Immature natural killer cell (primary cell): Measurements from ENCODE around the gene UBFD1. TPM values are rescaled to one million over a fixed set of nuclear protein-coding genes. Genes with fewer than 3 reads are reported as not detected.
"Not testable (repeated sequence)": the region's sequence is repeated elsewhere in the genome, so short reads cannot be mapped to it uniquely, and the experiment has no call there.

Source experiments
- DNase-seq, 3 donors: peaks; one replicate each; pipeline ENCODE4 v3.0.0; 2022; ENCODE audit warnings: mixed read lengths in 1 of 3
- H3K27ac Mint-ChIP-seq, 6 donors: one replicate each; pipeline ENCODE4 v1.8.0; 2020; ENCODE audit warnings: mixed read lengths in 6 of 6, mild to moderate bottlenecking in 5 of 6, inconsistent platforms in 4 of 6, moderate library complexity in 3 of 6
- H3K27me3 Mint-ChIP-seq, 3 donors: one replicate each; pipeline ENCODE4 v1.8.0; 2020 to 2021; ENCODE audit warnings: low read depth in 3 of 3, mild to moderate bottlenecking in 3 of 3, mixed read lengths in 3 of 3, moderate library complexity in 3 of 3, inconsistent platforms in 1 of 3
- H3K36me3 Mint-ChIP-seq, 3 donors: one replicate each; pipeline ENCODE4 v1.8.0; 2020; ENCODE audit warnings: mixed read lengths in 3 of 3, inconsistent platforms in 2 of 3, mild to moderate bottlenecking in 2 of 3
- H3K4me1 Mint-ChIP-seq, 2 donors: one replicate each; pipeline ENCODE4 v1.8.0; 2020; ENCODE audit warnings: inconsistent platforms in 2 of 2, mild to moderate bottlenecking in 2 of 2, mixed read lengths in 2 of 2, moderate library complexity in 1 of 2
- H3K4me3 Mint-ChIP-seq, 5 donors: one replicate each; pipeline ENCODE4 v1.8.0; 2020; ENCODE audit warnings: mild to moderate bottlenecking in 5 of 5, mixed read lengths in 5 of 5, inconsistent platforms in 3 of 5, moderate library complexity in 3 of 5
- H3K9me3 Mint-ChIP-seq, 6 donors: one replicate each; pipeline ENCODE4 v1.8.0; 2020; ENCODE audit warnings: mild to moderate bottlenecking in 6 of 6, mixed read lengths in 6 of 6, inconsistent platforms in 4 of 6, moderate library complexity in 3 of 6
- polyA plus RNA-seq, 3 donors: library from polyadenylated mRNA; unstranded; fragments of 300-500 nt; fragmentation: Illumina TruSeq; gene quantifications; one replicate each; pipeline ENCODE4 v1.2.3, GENCODE V29; 2021

Gene UBFD1
- polyA plus RNA-seq, 3 donors from 2014 or later: 13.1 to 18.8 (median 14.2) TPM

DNA sequence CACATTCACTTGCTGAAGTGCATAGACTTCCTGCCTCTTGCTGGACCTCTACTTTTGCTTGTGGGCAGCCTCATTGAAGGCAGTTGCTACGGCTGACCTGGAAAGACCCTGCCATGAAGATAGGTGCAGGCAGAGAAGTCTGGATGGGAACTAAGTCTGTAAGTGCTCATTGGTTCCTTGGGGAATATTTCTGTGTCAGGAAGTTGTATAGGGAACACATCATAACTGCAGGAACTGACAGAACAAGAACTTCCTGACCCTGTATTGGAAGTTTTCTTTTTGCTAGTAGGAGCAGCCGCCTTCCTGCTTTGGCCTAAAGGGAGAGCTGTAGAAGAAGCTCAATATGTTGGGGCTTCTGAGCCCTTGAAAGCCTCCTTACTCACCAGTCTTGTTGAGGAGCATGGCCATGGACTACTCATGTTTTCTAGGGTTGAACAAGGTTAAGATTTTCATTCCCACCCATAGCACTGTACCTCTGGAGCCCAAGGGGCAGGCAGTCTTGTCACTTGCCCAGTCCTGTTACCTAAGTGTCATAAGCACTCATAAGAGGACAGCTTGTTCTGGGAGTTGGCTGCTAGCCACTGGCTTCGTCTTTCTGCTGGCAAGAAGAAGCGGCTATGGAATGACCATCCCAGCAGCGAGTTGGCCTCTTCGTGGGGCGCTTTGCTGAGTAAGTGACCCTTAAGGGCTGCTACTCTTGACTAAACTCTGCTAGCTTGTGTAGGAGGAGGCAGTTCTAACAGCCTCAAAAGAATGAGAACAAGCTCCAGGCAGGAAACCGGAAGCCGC lies 7.2 kb downstream of the UBFD1 start:
- H3K27me3 Mint-ChIP-seq: peaks cover 0 to 5% (median 0%) of the 10 kb centered on the region in 3 donors
- no peak overlapping the region for H3K27ac Mint-ChIP-seq
- no peak for DNase-seq
- H3K4me3 Mint-ChIP-seq: no peak overlapping the region
- H3K36me3 Mint-ChIP-seq: peaks cover 17 to 36% (median 32%) of the 10 kb centered on the region in 3 donors
- H3K9me3 Mint-ChIP-seq: no peaks in the 10 kb centered on the region
- H3K4me1 Mint-ChIP-seq: peaks cover 3 to 10% of the 10 kb centered on the region in 2 donors

DNA sequence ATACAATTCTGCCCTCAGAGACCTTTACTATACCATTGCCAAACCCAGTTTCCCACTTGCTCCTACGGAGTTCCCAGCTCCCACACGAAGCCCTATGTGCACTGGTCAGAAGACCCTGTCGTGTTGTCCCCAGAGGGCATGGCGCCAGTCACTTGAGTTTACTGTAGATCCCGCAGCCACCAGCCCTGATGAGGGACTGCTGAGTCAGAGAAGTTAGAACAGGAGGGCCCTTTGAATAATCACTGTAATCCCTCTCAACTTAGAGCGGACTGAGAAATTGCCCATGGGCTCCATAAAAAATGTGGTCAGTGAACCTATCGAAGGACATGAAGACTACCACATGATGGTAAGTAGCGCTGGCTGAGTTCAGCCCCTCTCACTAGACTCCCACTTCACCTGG lies 9.2 kb downstream of the UBFD1 start:
- H3K4me3 Mint-ChIP-seq: no peak overlapping the region
- H3K27ac Mint-ChIP-seq: no peak overlapping the region
- H3K4me1 Mint-ChIP-seq: no peaks in the 10 kb centered on the region
- DNase-seq: no peak
- H3K9me3 Mint-ChIP-seq: no peaks in the 10 kb centered on the region
- H3K36me3 Mint-ChIP-seq: peaks cover 17 to 44% (median 43%) of the 10 kb centered on the region in 3 donors
- peaks cover 0 to 7% (median 1%) of the 10 kb centered on the region in 3 donors for H3K27me3 Mint-ChIP-seq

DNA sequence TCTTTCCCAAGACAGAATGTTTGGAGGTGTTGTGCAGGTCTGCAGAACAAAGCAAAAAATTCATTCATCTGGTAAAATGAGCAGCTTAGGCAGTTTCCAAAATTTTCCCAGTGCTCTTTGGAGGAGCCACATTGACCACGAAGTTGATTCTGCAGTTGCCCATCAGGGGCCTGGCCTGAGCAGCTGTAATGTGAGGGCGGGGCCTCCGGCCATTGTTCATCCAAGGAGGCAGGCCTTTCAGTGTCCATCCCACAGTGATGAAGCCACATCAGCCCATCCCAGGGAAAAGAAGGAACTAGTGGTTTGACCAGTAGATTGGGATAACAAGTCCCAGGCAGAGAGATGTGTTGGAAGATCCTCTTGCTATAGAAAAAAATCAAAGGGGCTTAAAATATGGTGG lies 10.1 kb downstream of the UBFD1 start:
- Mint-ChIP-seq H3K27me3 (peaks cover 0 to 7% (median 1%) of the 10 kb centered on the region in 3 donors), H3K9me3 (no peaks in the 10 kb centered on the region), H3K27ac (no peak overlapping the region), H3K4me1 (no peaks in the 10 kb centered on the region), H3K4me3 (no peak overlapping the region), H3K36me3 (peaks cover 17 to 47% (median 44%) of the 10 kb centered on the region in 3 donors)
- no peak for DNase-seq

DNA sequence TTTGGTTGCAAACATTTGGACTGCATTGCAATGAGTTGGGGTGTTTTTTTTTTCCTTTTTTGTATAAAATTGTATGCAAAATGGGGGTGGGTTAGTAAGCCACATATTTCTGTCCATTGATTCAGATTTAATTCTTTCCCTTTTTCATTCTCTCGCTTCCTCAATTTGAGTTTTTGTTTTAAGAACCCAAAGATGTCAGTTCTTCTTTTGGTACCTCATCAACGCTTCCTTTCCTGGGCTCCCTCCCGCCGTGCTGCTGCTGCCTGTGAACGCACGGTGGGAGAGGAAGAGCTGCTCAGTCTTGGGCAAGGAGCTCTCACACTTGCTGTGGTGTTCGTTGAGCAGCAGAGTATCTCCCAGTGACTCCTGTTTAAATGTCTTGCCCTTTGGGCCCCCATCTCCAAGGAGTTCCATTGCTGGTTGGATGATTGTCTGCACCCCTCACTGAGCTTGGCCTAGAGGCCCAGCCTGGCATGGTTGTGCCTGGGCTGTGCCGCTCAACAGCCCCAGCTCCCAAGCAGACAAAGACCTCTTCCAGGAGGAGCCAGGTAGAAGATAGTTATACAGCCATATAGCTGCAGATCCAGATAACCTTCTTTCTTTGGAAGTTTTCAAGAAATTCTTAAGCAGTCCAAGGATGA lies 13.6 kb downstream of the UBFD1 start:
- DNase-seq: no peak
- no peak overlapping the region for H3K4me3 Mint-ChIP-seq
- H3K9me3 Mint-ChIP-seq: no peaks in the 10 kb centered on the region
- H3K4me1 Mint-ChIP-seq: no peaks in the 10 kb centered on the region
- H3K36me3 Mint-ChIP-seq: peaks cover 7 to 29% (median 27%) of the 10 kb centered on the region in 3 donors
- H3K27ac Mint-ChIP-seq: peak overlapping the region in 1 of 6 donors; percentile 80
- peaks cover 0 to 5% (median 1%) of the 10 kb centered on the region in 3 donors for H3K27me3 Mint-ChIP-seq

DNA sequence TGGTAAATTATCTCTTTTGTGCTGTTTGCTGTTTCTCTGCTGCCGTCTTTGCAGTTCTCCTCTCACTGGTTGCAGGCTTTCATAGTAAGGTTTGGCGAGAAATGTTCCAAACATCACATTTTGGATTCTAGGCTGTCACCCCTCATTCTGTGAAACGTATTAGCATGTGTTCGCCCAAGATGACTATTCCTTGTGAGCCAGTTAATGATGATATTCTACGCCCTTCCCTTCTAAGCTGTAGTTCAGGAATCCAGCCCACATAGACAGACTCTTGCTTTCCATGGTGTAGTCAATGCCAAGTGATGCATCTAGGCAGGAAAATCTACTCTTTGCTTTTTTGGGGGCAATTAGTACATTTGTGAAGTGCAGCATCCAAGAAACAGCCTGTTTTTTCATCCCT lies 14.4 kb downstream of the UBFD1 start:
- H3K4me1 Mint-ChIP-seq: no peaks in the 10 kb centered on the region
- H3K4me3 Mint-ChIP-seq: no peak overlapping the region
- H3K36me3 Mint-ChIP-seq: peaks cover 7 to 25% (median 23%) of the 10 kb centered on the region in 3 donors
- peaks cover 0 to 4% (median 1%) of the 10 kb centered on the region in 3 donors for H3K27me3 Mint-ChIP-seq
- no peaks in the 10 kb centered on the region for H3K9me3 Mint-ChIP-seq
- DNase-seq: no peak
- no peak overlapping the region for H3K27ac Mint-ChIP-seq

DNA sequence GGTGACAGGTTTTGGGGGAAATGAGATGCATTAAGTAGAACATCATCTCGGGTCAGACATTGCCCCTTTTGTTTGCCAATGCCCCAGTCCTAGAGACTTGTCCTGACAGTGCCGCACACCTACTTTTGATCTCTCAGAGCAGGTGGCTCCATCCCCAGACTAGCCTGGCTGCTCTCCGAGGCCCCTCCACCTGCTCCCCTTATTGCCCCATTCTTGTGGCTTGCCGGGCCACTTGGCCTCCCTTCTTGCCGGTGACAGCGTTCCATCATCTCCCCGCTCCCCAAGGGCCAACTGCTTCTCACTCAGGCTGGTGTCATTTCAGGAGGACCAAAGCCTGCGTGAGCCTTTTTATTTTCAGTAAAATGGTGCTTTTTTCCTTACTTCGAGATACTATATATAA lies 14.9 kb downstream of the UBFD1 start:
- peaks cover 3 to 20% (median 19%) of the 10 kb centered on the region in 3 donors for H3K36me3 Mint-ChIP-seq

DNA sequence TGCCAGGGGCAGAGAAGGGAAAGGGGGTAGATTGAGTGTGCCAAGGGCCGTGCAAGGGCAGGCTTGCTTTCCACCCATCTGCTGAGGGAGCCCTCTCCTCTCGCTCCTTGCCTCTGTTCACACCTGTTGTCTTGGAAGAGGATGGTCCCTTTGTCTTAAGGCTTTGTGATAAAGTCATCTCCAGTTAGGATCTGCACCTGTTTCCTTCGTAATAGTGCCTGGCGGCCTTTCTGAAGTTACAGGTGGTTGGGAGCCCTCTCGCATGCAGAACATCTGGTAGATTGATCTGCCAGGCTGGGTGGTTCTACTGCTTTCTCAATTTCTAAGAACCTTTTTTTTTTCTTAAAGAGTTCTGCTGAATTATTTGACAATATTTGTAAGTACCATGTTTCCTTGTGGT lies 16.3 kb downstream of the UBFD1 start:
- H3K27me3 Mint-ChIP-seq: peaks cover 0 to 2% (median 1%) of the 10 kb centered on the region in 3 donors
- peaks cover 3 to 18% (median 16%) of the 10 kb centered on the region in 3 donors for H3K36me3 Mint-ChIP-seq
- H3K27ac Mint-ChIP-seq: peak overlapping the region in 1 of 6 donors; percentile 41

More for the DNA sequence above, 14.9 kb downstream of the UBFD1 start:
- Mint-ChIP-seq H3K4me3 (no peak overlapping the region), H3K27ac (no peak overlapping the region), H3K27me3 (peaks cover 0 to 2% (median 1%) of the 10 kb centered on the region in 3 donors), H3K4me1 (no peaks in the 10 kb centered on the region), H3K9me3 (no peaks in the 10 kb centered on the region)
- DNase-seq: no peak

DNA sequence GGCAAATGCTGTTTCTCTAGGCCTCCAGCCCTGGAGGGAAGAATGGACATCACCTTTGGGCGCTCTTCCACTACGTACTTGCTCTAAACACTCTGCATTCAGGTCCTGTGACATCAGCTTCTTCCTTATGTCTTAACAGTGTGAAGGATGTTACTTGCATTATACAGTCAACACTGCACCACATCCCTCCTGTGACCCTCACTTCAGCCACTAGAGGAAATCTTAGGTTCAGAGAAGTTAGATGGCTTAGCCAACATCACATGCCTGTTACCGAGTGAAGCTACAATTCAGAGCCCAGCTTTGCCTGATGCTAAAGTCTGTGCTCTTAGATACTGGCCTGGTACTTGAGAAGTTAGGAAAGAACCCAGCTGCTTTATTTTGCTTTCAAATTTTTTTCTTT lies 18.3 kb downstream of the UBFD1 start:
- peaks cover 7 to 18% (median 18%) of the 10 kb centered on the region in 3 donors for H3K36me3 Mint-ChIP-seq

More for the DNA sequence above, 16.3 kb downstream of the UBFD1 start:
- H3K4me3 Mint-ChIP-seq: no peak overlapping the region
- H3K9me3 Mint-ChIP-seq: no peaks in the 10 kb centered on the region
- DNase-seq: no peak
- H3K4me1 Mint-ChIP-seq: no peaks in the 10 kb centered on the region

DNA sequence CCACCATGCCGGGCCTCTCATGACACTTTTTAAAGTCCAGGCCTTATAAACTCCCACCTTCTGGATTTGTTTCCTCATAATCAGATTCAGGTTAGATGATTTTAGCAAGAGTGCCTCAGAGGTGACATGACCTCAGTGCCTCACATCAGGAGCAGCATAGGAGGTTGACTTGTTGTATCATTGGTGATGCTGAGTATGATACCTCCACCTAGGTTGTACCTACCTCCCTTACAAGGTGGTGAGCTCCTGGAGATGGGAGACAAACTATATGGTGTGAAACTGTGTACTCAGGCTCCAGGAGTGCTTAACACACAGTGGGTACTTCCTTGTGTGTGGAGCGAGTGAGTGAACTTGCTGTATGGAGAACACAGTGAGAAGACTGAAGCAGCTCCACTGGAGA lies 20.0 kb downstream of the UBFD1 start:
- H3K27ac Mint-ChIP-seq: no peak overlapping the region
- no peak overlapping the region for H3K4me3 Mint-ChIP-seq
- no peak for DNase-seq
- H3K27me3 Mint-ChIP-seq: no peaks in the 10 kb centered on the region
- H3K4me1 Mint-ChIP-seq: no peaks in the 10 kb centered on the region
- H3K36me3 Mint-ChIP-seq: peaks cover 7 to 20% (median 13%) of the 10 kb centered on the region in 3 donors
- no peaks in the 10 kb centered on the region for H3K9me3 Mint-ChIP-seq

More for the DNA sequence above, 18.3 kb downstream of the UBFD1 start:
- H3K4me1 Mint-ChIP-seq: no peaks in the 10 kb centered on the region
- H3K27ac Mint-ChIP-seq: no peak overlapping the region
- no peak overlapping the region for H3K4me3 Mint-ChIP-seq
- H3K9me3 Mint-ChIP-seq: no peaks in the 10 kb centered on the region
- peaks cover 0 to 2% (median 1%) of the 10 kb centered on the region in 3 donors for H3K27me3 Mint-ChIP-seq
- no peak for DNase-seq

DNA sequence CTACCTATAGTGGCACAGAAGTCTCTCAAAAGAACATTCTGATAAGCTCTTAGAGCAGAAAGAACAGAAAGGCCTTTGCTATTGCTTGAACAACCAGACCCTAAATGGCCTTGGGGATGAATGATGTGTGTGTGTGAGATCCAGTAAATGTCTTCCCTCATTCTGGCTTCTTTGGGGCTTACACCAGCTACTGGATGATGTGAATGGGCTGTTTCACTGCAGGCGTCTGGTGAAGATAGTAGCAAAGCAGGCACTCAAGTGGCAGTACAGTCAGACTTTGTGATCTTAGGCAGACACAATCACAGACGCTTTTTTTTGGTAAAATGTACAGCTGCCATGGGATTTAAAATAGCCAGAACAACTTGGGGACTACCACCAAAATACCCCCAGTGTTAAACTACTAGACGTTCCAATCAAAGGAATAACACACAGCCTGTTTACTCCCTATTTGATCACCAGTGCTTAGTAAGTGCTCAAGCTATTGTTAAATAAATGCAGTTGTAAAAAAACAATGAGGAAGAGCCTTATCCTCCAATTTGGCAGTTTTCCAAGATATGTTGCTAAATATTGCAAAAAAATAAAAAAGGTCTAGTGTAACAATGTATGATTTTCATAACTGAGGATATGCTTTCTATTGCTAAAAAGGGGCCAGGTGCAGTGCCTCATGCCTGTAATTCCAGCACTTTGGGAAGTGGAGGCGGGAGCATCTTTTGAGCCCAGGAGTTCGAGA lies 20.7 kb downstream of the UBFD1 start:
- Mint-ChIP-seq H3K4me3 (no peak overlapping the region), H3K27ac (no peak overlapping the region)

DNA sequence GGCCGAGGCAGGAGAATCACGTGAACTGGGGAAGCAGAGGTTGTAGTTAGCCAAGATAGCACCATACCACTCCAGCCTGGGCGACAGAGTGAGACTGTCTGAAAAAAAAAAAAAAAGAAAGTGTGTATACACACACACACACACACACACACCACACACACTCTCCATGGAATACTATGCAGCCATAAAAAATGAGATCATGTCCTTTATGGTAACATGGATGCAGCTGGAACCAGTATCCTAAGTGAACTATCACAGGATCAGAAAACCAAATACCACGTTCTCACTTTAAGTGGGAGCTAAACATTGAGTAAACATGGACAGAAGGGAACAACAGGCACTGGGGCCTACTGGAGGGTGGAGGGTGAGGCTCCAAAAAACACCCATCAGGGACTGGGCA lies 21.8 kb downstream of the UBFD1 start:
- peaks cover 11 to 21% (median 18%) of the 10 kb centered on the region in 3 donors for H3K36me3 Mint-ChIP-seq
- H3K27me3 Mint-ChIP-seq: no peaks in the 10 kb centered on the region

More for the DNA sequence above, 20.7 kb downstream of the UBFD1 start:
- Mint-ChIP-seq H3K27me3 (no peaks in the 10 kb centered on the region), H3K9me3 (no peaks in the 10 kb centered on the region), H3K4me1 (no peaks in the 10 kb centered on the region), H3K36me3 (peaks cover 7 to 22% (median 14%) of the 10 kb centered on the region in 3 donors)
- DNase-seq: no peak

DNA sequence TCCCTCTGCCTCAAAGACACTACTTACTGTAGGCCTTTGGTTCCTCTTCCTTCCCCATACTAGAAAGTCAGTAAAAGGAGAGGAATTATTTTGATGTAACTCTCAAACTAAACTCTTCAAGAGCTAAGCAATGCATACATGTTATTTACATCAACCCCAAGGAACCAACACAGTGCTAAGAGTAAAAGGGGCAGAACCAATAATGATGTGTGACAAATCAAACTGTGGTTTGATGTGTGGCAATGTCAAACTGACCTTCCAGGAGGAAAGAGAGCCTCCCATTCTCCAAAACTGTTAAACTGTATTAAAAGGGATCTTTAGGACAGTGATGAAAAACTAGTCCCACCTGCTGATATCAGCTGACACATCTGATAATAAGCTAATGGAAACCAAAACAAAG lies 22.9 kb downstream of the UBFD1 start:
- Mint-ChIP-seq H3K27ac (no peak overlapping the region), H3K4me1 (no peaks in the 10 kb centered on the region), H3K9me3 (no peaks in the 10 kb centered on the region), H3K27me3 (no peaks in the 10 kb centered on the region), H3K36me3 (peaks cover 11 to 32% (median 19%) of the 10 kb centered on the region in 3 donors), H3K4me3 (no peak overlapping the region)
- no peak for DNase-seq

More for the DNA sequence above, 21.8 kb downstream of the UBFD1 start:
- no peak overlapping the region for H3K4me3 Mint-ChIP-seq
- H3K4me1 Mint-ChIP-seq: no peaks in the 10 kb centered on the region
- no peaks in the 10 kb centered on the region for H3K9me3 Mint-ChIP-seq
- H3K27ac Mint-ChIP-seq: no peak overlapping the region
- no peak for DNase-seq

DNA sequence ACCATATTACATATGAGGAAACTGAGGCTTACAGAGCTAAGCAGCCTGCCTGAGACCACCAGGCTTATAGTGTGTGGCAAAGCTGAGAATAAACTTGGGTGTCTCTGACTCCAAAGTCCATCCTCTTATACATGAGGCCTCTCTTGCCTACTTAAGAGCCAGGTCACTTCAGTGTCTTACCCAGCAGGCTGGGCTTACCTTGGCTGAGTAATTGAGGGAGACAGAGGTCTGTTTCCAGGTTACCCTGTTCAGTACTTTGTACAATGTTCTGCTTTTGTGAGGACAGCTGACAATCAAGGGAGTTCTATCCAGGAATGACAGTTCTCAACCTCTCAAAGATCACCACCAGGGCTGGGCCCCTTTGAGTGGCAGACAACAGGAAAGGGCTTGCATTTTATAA lies 24.2 kb downstream of the UBFD1 start:
- no peak overlapping the region for H3K27ac Mint-ChIP-seq
- no peak overlapping the region for H3K4me3 Mint-ChIP-seq
- DNase-seq: no peak
- no peaks in the 10 kb centered on the region for H3K4me1 Mint-ChIP-seq
- no peaks in the 10 kb centered on the region for H3K9me3 Mint-ChIP-seq
- H3K36me3 Mint-ChIP-seq: peaks cover 8 to 35% (median 19%) of the 10 kb centered on the region in 3 donors
- H3K27me3 Mint-ChIP-seq: no peaks in the 10 kb centered on the region

DNA sequence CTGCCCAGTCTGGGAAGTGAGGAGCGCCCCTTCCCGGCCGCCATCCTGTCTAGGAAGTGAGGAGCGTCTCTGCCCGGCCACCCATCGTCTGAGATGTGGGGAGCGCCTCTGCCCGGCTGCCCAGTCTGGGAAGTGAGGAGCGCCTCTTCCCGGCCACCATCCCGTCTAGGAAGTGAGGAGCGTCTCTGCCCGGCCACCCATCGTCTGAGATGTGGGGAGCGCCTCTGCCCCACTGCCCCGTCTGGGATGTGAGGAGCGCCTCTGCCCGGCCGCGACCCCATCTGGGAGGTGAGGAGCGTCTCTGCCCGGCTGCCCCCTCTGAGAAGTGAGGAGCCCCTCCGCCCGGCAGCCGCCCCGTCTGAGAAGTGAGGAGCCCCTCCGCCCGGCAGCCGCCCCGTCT lies 25.7 kb downstream of the UBFD1 start:
- DNase-seq, H3K4me1 Mint-ChIP-seq, H3K27ac Mint-ChIP-seq, H3K9me3 Mint-ChIP-seq, H3K4me3 Mint-ChIP-seq, H3K27me3 Mint-ChIP-seq: not testable (repeated sequence)
- peaks cover 8 to 35% (median 19%) of the 10 kb centered on the region in 3 donors for H3K36me3 Mint-ChIP-seq
